ENCODE measurements around the gene CTNNA3. TPM values are rescaled to one million over a fixed set of nuclear protein-coding genes. Genes with fewer than 3 reads are reported as not detected.

The CTNNA3 gene
- total RNA-seq, 4 donors from 2014 or later: under 0.01 to 0.38 (median 0.27) TPM

- TF ChIP-seq, protein P1, sequence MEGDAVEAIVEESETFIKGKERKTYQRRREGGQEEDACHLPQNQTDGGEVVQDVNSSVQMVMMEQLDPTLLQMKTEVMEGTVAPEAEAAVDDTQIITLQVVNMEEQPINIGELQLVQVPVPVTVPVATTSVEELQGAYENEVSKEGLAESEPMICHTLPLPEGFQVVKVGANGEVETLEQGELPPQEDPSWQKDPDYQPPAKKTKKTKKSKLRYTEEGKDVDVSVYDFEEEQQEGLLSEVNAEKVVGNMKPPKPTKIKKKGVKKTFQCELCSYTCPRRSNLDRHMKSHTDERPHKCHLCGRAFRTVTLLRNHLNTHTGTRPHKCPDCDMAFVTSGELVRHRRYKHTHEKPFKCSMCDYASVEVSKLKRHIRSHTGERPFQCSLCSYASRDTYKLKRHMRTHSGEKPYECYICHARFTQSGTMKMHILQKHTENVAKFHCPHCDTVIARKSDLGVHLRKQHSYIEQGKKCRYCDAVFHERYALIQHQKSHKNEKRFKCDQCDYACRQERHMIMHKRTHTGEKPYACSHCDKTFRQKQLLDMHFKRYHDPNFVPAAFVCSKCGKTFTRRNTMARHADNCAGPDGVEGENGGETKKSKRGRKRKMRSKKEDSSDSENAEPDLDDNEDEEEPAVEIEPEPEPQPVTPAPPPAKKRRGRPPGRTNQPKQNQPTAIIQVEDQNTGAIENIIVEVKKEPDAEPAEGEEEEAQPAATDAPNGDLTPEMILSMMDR (IDR thresholded peaks at IDR 0.05; ENCODE audit: low read depth): no peak
These were observed 145.9 kb downstream of the CTNNA3 start for GRCh38 chr10:67550046-67550445.

DNA sequence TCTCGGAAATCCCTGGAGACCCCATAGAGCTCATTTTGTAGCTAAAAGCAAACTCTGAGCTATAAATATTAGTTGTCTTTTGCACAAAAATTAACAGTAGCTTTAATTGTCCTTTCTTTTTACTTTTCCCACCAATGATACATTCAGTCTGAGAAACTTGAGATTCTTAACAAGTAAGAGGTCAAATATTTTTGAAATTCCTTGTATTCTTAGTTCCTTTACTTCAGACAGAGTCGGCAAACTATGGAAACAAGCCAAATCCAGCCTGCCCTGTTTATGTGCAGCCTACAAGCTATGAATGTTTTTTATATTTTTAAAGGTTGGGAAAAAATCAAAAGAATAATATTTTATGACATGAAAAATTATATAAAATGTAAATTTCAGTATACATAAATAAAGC, 146.6 kb downstream of the CTNNA3 start:
- TF ChIP-seq, protein P1 (IDR thresholded peaks at IDR 0.05; ENCODE audit: low read depth): no peak

DNA sequence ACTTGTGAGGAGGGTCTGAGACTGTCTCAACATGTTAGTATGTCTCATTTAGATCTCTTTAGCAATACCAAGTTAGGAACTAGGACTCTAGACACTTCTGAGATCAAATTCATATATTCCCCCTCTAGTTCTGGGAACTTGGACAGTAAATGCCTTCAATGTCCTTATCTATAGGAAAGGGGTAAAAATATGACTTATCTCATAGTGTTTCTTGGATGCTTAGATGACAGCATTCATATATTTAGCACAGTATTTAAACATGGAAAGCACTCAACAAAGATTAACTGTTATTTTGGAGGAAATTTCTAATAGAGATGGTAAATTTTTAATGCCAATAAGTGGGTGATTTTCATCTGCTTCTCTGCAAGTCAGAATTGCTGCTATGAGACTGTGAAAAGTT, 154.6 kb downstream of the CTNNA3 start:
- TF ChIP-seq, protein P1 (IDR thresholded peaks at IDR 0.05; ENCODE audit: low read depth): no peak

GRCh38 chr10:67539312-67539711, 156.7 kb downstream of the CTNNA3 start:
- TF ChIP-seq, protein P1 (IDR thresholded peaks at IDR 0.05; ENCODE audit: low read depth): no peak

- TF ChIP-seq, protein P1 (IDR thresholded peaks at IDR 0.05; ENCODE audit: low read depth): no peak
These were observed 158.1 kb downstream of the CTNNA3 start for GRCh38 chr10:67537906-67538305.

DNA sequence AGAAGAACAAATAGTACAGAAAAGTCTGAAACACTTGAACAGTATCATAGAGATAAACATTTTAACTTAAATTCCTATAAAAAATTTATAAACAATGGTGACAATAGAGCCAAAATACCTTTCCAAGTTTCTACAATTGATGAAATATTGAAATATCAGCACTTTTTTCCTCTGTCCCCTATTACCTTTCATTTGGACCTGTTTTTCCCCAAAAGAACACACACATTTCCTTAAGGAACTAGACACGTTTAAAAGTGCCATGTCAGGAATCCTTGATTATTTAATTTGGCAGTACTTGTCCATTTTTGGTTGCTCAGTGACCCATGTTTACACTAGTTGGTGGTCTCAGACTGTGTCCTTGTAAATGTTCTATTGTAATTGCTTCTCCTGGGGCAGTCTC, 162.6 kb downstream of the CTNNA3 start:
- TF ChIP-seq, protein P1 (IDR thresholded peaks at IDR 0.05; ENCODE audit: low read depth): no peak

DNA sequence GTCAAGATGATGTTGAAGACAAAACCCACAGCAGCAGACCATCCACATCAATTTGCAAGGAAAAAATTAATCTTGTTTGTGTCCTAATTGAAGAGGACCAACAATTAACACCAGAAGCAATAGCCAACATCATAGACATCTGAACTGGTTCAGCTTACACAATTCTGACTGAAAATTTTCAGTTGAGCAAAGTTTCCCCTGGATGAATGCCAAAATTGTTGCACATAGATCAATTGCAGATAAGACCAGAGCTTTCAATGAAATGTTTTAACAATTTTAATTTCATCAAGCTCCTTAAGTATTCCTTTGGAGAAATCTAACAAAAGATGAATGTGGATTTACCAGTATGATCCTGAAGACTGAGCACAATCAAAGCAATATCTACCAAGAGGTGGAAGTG, 168.6 kb downstream of the CTNNA3 start:
- TF ChIP-seq, protein P1 (IDR thresholded peaks at IDR 0.05; ENCODE audit: low read depth): no peak

Data from subcutaneous adipose tissue (tissue), 4 donors.